Esophagus muscularis mucosa (tissue), 4 donors: ENCODE results near the gene ST6GAL1.

ENCODE experiments used
- CTCF ChIP-seq, 3 experiments: fragments of 200-600 bp in 2 of 3; fragments of 450-650 bp in 1 of 3; sonication (generic) in 2 of 3; IDR thresholded peaks; one replicate each; pipeline ENCODE4 v1.5.1; 2017 to 2019; ENCODE audit warnings: antibody characterized with exemption in 3 of 3, mild to moderate bottlenecking in 2 of 3, moderate library complexity in 1 of 3
- EP300 ChIP-seq: sonication (generic); formaldehyde crosslinking; IDR thresholded peaks from one replicate; pipeline ENCODE4 v1.6.1; 2017; ENCODE audit warnings: antibody characterized with exemption
- POLR2A ChIP-seq: fragments of 450-650 bp; IDR thresholded peaks from one replicate; pipeline ENCODE4 v1.6.1; 2017; ENCODE audit warnings: antibody characterized with exemption, moderate library complexity, mild to moderate bottlenecking, low read depth
- POLR2AphosphoS5 ChIP-seq, 2 donors: sonication (generic); formaldehyde crosslinking; IDR thresholded peaks; one replicate each; pipeline ENCODE4 v1.6.1; 2017; ENCODE audit warnings: antibody characterized with exemption in 2 of 2

GRCh38 chr3:187012609-187013051, 82.3 kb downstream of the ST6GAL1 start:
- TF ChIP-seq CTCF (IDR thresholded peaks at IDR 0.05) (no peak), EP300 (no peak), POLR2AphosphoS5 (IDR thresholded peaks at IDR 0.05) (no peak), POLR2A (no peak)
